Adrenal gland (tissue), 5 donors: ENCODE data around the gene CCDC102A.

Source experiments
- CTCF ChIP-seq, 6 experiments: fragments of 450-650 bp in 4 of 6; fragments of 200-600 bp in 2 of 6; sonication (generic) in 1 of 6; IDR thresholded peaks; 1 replicate in 5 of 6; 2 replicates in 1 of 6; pipeline versions ENCODE4 v1.5.1 to v1.8.0; 2016 to 2021; ENCODE audit warnings: antibody characterized with exemption in 6 of 6, mild to moderate bottlenecking in 2 of 6, moderate library complexity in 1 of 6
- POLR2A ChIP-seq, 2 donors: fragments of 450-650 bp; IDR thresholded peaks; one replicate each; pipeline ENCODE4 v1.6.1; 2017; ENCODE audit warnings: antibody characterized with exemption in 2 of 2, mild to moderate bottlenecking in 2 of 2, moderate library complexity in 1 of 2
- donor health status: DM: no; HTN: no; CAD: no.

- TF ChIP-seq POLR2A (IDR thresholded peaks at IDR 0.05) = no peak
- no peak for TF ChIP-seq CTCF (IDR thresholded peaks at IDR 0.05)
Observed at GRCh38 chr16:57518520-57518919, 17.9 kb downstream of the CCDC102A start.
